Natural killer cell (primary cell): ENCODE results near the gene AGTRAP. TPM values are rescaled to one million over a fixed set of nuclear protein-coding genes. Genes with fewer than 3 reads are reported as not detected.

ENCODE experiments used
- ATAC-seq, 3 donors: fragments of 150-1000 bp in 2 of 3; fragments of 200-7000 bp in 1 of 3; cut with Tn5 transposase; 1 replicate in 1 of 3; 2 replicates in 2 of 3; pipeline ENCODE4 v1.10.0; 2021; ENCODE audit warnings: mild to moderate bottlenecking in 2 of 3, moderate library complexity in 2 of 3
- DNase-seq, 2 donors: peaks; one replicate each; pipeline versions ENCODE4 v3.0.0 to v3.0.0-alpha.2; 2013 to 2021; ENCODE audit warnings: mixed read lengths in 1 of 2
- H3K27ac ChIP-seq: one replicate; pipeline ENCODE4 v1.5.1; 2013; ENCODE audit warnings: mild to moderate bottlenecking, low read length
- H3K27me3 ChIP-seq: one replicate; pipeline ENCODE4 v1.6.1; 2013; ENCODE audit warnings: low read length; ENCODE audit not compliant: control insufficient read depth, insufficient read depth
- H3K36me3 ChIP-seq: one replicate; pipeline ENCODE4 v1.6.1; 2013; ENCODE audit warnings: low read length; ENCODE audit not compliant: control insufficient read depth, insufficient read depth
- H3K4me1 ChIP-seq: one replicate; pipeline ENCODE4 v1.6.1; 2013; ENCODE audit warnings: low read length; ENCODE audit not compliant: control insufficient read depth, insufficient read depth
- H3K4me3 ChIP-seq: one replicate; pipeline ENCODE4 v1.5.1; 2013; ENCODE audit warnings: low read length
- H3K9me3 ChIP-seq: one replicate; pipeline ENCODE4 v1.6.1; 2013; ENCODE audit warnings: low read length; ENCODE audit not compliant: control insufficient read depth, insufficient read depth
- H3K27ac Mint-ChIP-seq, 2 donors: one replicate each; pipeline ENCODE4 v1.8.0; 2022; ENCODE audit warnings: mild to moderate bottlenecking in 2 of 2, mixed read lengths in 2 of 2, moderate library complexity in 1 of 2
- H3K27me3 Mint-ChIP-seq, 2 donors: one replicate each; pipeline ENCODE4 v1.8.0; 2022; ENCODE audit warnings: low read depth in 2 of 2, mixed read lengths in 2 of 2
- H3K36me3 Mint-ChIP-seq: one replicate; pipeline ENCODE4 v1.8.0; 2022; ENCODE audit warnings: mixed read lengths
- H3K4me1 Mint-ChIP-seq, 2 donors: one replicate each; pipeline ENCODE4 v1.8.0; 2022; ENCODE audit warnings: mixed read lengths in 2 of 2
- H3K4me3 Mint-ChIP-seq: one replicate; pipeline ENCODE4 v1.8.0; 2022; ENCODE audit warnings: mild to moderate bottlenecking, moderate library complexity, mixed read lengths
- H3K9me3 Mint-ChIP-seq, 2 donors: one replicate each; pipeline ENCODE4 v1.8.0; 2022; ENCODE audit warnings: mixed read lengths in 2 of 2
- CTCF ChIP-seq: fragments of 200-600 bp; IDR thresholded peaks from one replicate; pipeline ENCODE4 v1.8.0; 2022; ENCODE audit warnings: antibody characterized with exemption
- WGBS: methylation state at CpG from one replicate; pipeline ENCODE4 v1.1.7; 2013; ENCODE audit warnings: missing lambda C conversion rate; ENCODE audit not compliant: insufficient coverage; 5-methylcytosine and 5-hydroxymethylcytosine counted together
- intact Hi-C: fragments of 100-400 bp; cut with micrococcal nuclease; formaldehyde crosslinking; loops from one replicate; pipeline ENCODE4 v1.14.2; 2022
- total RNA-seq, 4 donors: library from RNA; stranded (reverse); fragments of 120-200 nt in 1 of 4; gene quantifications; one replicate each; pipeline versions ENCODE4 v1.2.3 to v1.2.4, GENCODE V29; 2013 to 2022

AGTRAP gene
- total RNA-seq, 3 donors from 2014 or later (not counting 1 experiment from before 2014, with no cell fraction given), result 94.6 to 122 (median 104) TPM

- H3K36me3 ChIP-seq, result no peaks in the 10 kb centered on the region
- H3K27ac Mint-ChIP-seq, result no peak overlapping the region
- no peak overlapping the region for H3K4me3 Mint-ChIP-seq
- H3K27me3 ChIP-seq, result peaks cover 9% of the 10 kb centered on the region
- no peak for DNase-seq
- no peaks in the 10 kb centered on the region for H3K9me3 ChIP-seq
- no peak for TF ChIP-seq CTCF
- H3K27me3 Mint-ChIP-seq, result no peaks in the 10 kb centered on the region
- WGBS, result 64% methylated on average over 8 of the region's 8 CpGs
- peaks cover 0 to 9% of the 10 kb centered on the region in 2 donors for H3K4me1 Mint-ChIP-seq
- no peak overlapping the region for H3K4me3 ChIP-seq
- no peak overlapping the region for H3K27ac ChIP-seq
- ATAC-seq, result no peak
- no peaks in the 10 kb centered on the region for H3K4me1 ChIP-seq
- H3K9me3 Mint-ChIP-seq, result no peaks in the 10 kb centered on the region
- intact Hi-C loops, result loop anchor here (2.0 kb wide), 1 partner anchor 15 kb away; no protein-coding TSS in a partner anchor
- no peaks in the 10 kb centered on the region for H3K36me3 Mint-ChIP-seq
These were observed 32.4 kb upstream of the AGTRAP start for GRCh38 chr1:11703357-11704193.

GRCh38 chr1:11704194-11704529 is 31.8 kb upstream of the AGTRAP start:
- no peak overlapping the region for H3K4me3 ChIP-seq
- H3K27me3 Mint-ChIP-seq, result no peaks in the 10 kb centered on the region
- DNase-seq (no peak), ATAC-seq (no peak)
- no peaks in the 10 kb centered on the region for H3K9me3 ChIP-seq
- TF ChIP-seq CTCF, result no peak
- no peaks in the 10 kb centered on the region for H3K4me1 ChIP-seq
- H3K36me3 Mint-ChIP-seq, result no peaks in the 10 kb centered on the region
- H3K9me3 Mint-ChIP-seq, result no peaks in the 10 kb centered on the region
- no peaks in the 10 kb centered on the region for H3K36me3 ChIP-seq
- H3K4me3 Mint-ChIP-seq, result no peak overlapping the region
- WGBS, result 77% methylated on average over 11 of the region's 11 CpGs
- no peak overlapping the region for H3K27ac Mint-ChIP-seq
- peaks cover 9% of the 10 kb centered on the region for H3K27me3 ChIP-seq
- intact Hi-C loops, result no loop called here
- peaks cover 0 to 14% of the 10 kb centered on the region in 2 donors for H3K4me1 Mint-ChIP-seq
- H3K27ac ChIP-seq, result no peak overlapping the region

GRCh38 chr1:11704691-11705475 is 31.1 kb upstream of the AGTRAP start:
- Histone ChIP-seq H3K4me3 (no peak overlapping the region), H3K27me3 (peaks cover 9% of the 10 kb centered on the region), H3K27ac (no peak overlapping the region), H3K9me3 (no peaks in the 10 kb centered on the region), H3K4me1 (no peaks in the 10 kb centered on the region), H3K36me3 (no peaks in the 10 kb centered on the region)
- Mint-ChIP-seq H3K36me3 (no peaks in the 10 kb centered on the region), H3K4me3 (no peak overlapping the region), H3K27ac (no peak overlapping the region), H3K27me3 (no peaks in the 10 kb centered on the region), H3K4me1 (peaks cover 0 to 14% of the 10 kb centered on the region in 2 donors), H3K9me3 (no peaks in the 10 kb centered on the region)
- WGBS, result 72% methylated on average over 22 of the region's 22 CpGs
- ATAC-seq (no peak), DNase-seq (no peak)
- no peak for TF ChIP-seq CTCF
- intact Hi-C loops, result no loop called here
